Neural cell (in vitro differentiated cells): Measurements from ENCODE around the gene SHB.

Experiments
- EP300 ChIP-seq: fragments of 450-650 bp; conservative IDR thresholded peaks from 2 replicates; pipeline ENCODE4 v1.6.1; 2014; ENCODE audit warnings: antibody characterized with exemption, mild to moderate bottlenecking, moderate library complexity; ENCODE audit not compliant: poor library complexity, severe bottlenecking
- EZH2 ChIP-seq: fragments of 200-600, 300-800 bp; shearing (Covaris generic), sonication (generic); IDR thresholded peaks from 2 replicates; pipeline ENCODE4 v1.6.1; 2014; ENCODE audit warnings: antibody characterized with exemption, low read length, borderline replicate concordance, mild to moderate bottlenecking; ENCODE audit not compliant: insufficient read depth, poor library complexity, severe bottlenecking
- POLR2AphosphoS5 ChIP-seq: IDR thresholded peaks from 2 replicates; pipeline ENCODE4 v1.6.1; 2012
- RAD21 ChIP-seq: fragments of 450-650 bp; conservative IDR thresholded peaks from 2 replicates; pipeline ENCODE4 v1.6.1; 2014; ENCODE audit warnings: antibody characterized with exemption, mild to moderate bottlenecking, moderate library complexity
- TAF1 ChIP-seq: IDR thresholded peaks from 2 replicates; pipeline ENCODE4 v1.6.1; 2012; ENCODE audit warnings: low read depth
- TF ChIP-seq, protein P1 (sequence below): fragments of 450-650 bp; IDR thresholded peaks from 2 replicates; pipeline ENCODE4 v1.5.1; 2014; ENCODE audit warnings: antibody characterized with exemption, mild to moderate bottlenecking, moderate library complexity; ENCODE audit not compliant: poor library complexity, severe bottlenecking
- TF ChIP-seq, protein P2 (sequence below): IDR thresholded peaks from 2 replicates; pipeline ENCODE4 v1.6.1; 2012; ENCODE audit warnings: borderline replicate concordance

DNA sequence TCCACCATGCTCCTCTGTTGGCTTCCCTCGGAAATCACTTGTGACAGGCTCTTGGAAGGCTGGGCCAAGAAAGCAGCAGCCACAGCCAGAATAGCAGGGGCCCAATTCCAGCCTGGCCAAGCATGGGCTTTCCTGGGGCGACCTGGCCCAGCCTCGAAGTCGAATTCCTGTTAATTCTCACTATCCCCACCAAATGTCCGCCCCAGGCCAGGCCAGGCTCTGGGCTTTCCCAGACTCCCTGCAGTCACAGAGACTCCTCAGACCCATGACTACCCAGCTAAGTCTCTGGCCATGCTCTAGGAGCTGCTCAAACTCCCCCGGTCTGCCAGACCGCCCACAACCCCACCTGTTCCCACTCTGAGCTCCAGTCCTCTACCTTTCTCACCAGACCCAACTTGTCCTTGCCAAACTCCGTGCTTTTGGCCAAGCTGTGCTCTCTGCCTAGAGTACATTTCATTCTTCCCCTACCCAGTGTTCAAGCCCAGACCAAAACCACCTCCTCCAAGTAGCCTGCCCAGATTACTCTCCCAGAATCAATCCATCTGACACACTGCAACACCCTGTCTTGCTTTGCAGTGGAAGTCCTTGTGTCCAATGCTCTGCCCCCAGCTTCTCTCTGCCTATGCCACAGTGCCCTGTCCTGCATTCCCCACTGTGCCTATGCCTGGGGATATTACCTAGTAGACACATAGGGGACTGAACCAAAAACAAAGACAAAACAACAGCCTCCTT lies 26.2 kb downstream of the SHB start:
- TF ChIP-seq EZH2 (no peak), RAD21 (no peak), EP300 (no peak), POLR2AphosphoS5 (no peak), TAF1 (no peak)
- TF ChIP-seq, protein P1, sequence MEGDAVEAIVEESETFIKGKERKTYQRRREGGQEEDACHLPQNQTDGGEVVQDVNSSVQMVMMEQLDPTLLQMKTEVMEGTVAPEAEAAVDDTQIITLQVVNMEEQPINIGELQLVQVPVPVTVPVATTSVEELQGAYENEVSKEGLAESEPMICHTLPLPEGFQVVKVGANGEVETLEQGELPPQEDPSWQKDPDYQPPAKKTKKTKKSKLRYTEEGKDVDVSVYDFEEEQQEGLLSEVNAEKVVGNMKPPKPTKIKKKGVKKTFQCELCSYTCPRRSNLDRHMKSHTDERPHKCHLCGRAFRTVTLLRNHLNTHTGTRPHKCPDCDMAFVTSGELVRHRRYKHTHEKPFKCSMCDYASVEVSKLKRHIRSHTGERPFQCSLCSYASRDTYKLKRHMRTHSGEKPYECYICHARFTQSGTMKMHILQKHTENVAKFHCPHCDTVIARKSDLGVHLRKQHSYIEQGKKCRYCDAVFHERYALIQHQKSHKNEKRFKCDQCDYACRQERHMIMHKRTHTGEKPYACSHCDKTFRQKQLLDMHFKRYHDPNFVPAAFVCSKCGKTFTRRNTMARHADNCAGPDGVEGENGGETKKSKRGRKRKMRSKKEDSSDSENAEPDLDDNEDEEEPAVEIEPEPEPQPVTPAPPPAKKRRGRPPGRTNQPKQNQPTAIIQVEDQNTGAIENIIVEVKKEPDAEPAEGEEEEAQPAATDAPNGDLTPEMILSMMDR: no peak
- TF ChIP-seq, protein P2, sequence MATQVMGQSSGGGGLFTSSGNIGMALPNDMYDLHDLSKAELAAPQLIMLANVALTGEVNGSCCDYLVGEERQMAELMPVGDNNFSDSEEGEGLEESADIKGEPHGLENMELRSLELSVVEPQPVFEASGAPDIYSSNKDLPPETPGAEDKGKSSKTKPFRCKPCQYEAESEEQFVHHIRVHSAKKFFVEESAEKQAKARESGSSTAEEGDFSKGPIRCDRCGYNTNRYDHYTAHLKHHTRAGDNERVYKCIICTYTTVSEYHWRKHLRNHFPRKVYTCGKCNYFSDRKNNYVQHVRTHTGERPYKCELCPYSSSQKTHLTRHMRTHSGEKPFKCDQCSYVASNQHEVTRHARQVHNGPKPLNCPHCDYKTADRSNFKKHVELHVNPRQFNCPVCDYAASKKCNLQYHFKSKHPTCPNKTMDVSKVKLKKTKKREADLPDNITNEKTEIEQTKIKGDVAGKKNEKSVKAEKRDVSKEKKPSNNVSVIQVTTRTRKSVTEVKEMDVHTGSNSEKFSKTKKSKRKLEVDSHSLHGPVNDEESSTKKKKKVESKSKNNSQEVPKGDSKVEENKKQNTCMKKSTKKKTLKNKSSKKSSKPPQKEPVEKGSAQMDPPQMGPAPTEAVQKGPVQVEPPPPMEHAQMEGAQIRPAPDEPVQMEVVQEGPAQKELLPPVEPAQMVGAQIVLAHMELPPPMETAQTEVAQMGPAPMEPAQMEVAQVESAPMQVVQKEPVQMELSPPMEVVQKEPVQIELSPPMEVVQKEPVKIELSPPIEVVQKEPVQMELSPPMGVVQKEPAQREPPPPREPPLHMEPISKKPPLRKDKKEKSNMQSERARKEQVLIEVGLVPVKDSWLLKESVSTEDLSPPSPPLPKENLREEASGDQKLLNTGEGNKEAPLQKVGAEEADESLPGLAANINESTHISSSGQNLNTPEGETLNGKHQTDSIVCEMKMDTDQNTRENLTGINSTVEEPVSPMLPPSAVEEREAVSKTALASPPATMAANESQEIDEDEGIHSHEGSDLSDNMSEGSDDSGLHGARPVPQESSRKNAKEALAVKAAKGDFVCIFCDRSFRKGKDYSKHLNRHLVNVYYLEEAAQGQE: no peak
